IMR-90 (cell line): ENCODE results near the gene CNTN5. TPM values are rescaled to one million over a fixed set of nuclear protein-coding genes. Genes with fewer than 3 reads are reported as not detected.

ENCODE experiments used
- ATAC-seq: fragments of 200-7000 bp; cut with Tn5 transposase; 2 replicates; pipeline ENCODE4 v1.9.1; 2020; ENCODE audit warnings: low read depth, mild to moderate bottlenecking, moderate library complexity
- BruUV-seq: library from RNA; stranded (reverse); fragments of 400-500 nt; replicated peaks from 2 replicates; lab custom pipeline; 2021; lab: Mats Ljungman, UMichigan
- CTCF ChIA-PET: fragments of 300-600 bp; formaldehyde crosslinking; extraction: SDS; loops from one replicate; lab custom pipeline; 2021; ENCODE audit warnings: antibody characterized with exemption; lab: Yijun Ruan, JAX
- POLR2A ChIA-PET: fragments of 300-600 bp; sonication (Branson Sonifier 250); formaldehyde crosslinking; loops from one replicate; lab custom pipeline; 2022; ENCODE audit warnings: antibody characterized with exemption; ENCODE audit not compliant: unreplicated experiment; lab: Charles Lee
- DNase-seq: peaks from one replicate; pipeline ENCODE4 v3.0.0; 2013
- H2AFZ ChIP-seq: replicated peaks from 2 replicates; pipeline ENCODE3; 2013; ENCODE audit warnings: low read length, mild to moderate bottlenecking; ENCODE audit not compliant: poor library complexity
- H2AK5ac ChIP-seq: 2 replicates; pipeline ENCODE4 v1.6.1; 2013; ENCODE audit warnings: low read depth, low read length, inconsistent platforms
- H2AK9ac ChIP-seq: replicated peaks from 2 replicates; pipeline ENCODE3; 2013; ENCODE audit warnings: mild to moderate bottlenecking, low read depth, low read length, moderate library complexity; ENCODE audit not compliant: poor library complexity
- H2BK120ac ChIP-seq: 2 replicates; pipeline ENCODE4 v1.6.1; 2013; ENCODE audit warnings: low read depth, low read length, inconsistent platforms
- H2BK15ac ChIP-seq: 3 replicates; pipeline ENCODE4 v1.6.1; 2013; ENCODE audit warnings: low read depth, low read length, inconsistent platforms
- H2BK20ac ChIP-seq: 2 replicates; pipeline ENCODE4 v1.6.1; 2013; ENCODE audit warnings: low read depth, mild to moderate bottlenecking, inconsistent platforms, low read length, moderate library complexity
- H2BK5ac ChIP-seq: 2 replicates; pipeline ENCODE4 v1.6.1; 2013; ENCODE audit warnings: mild to moderate bottlenecking, low read depth, low read length, inconsistent platforms; ENCODE audit not compliant: poor library complexity, severe bottlenecking
- H3K14ac ChIP-seq: replicated peaks from 2 replicates; pipeline ENCODE4 v1.6.1; 2013; ENCODE audit warnings: low read depth, low read length, inconsistent platforms
- H3K18ac ChIP-seq: 2 replicates; pipeline ENCODE4 v1.6.1; 2013; ENCODE audit warnings: low read depth, low read length, control low read depth
- H3K23ac ChIP-seq: 2 replicates; pipeline ENCODE4 v1.6.1; 2013; ENCODE audit warnings: low read depth, low read length, inconsistent platforms
- H3K27ac ChIP-seq: 2 replicates; pipeline ENCODE4 v1.5.1; 2013; ENCODE audit warnings: mild to moderate bottlenecking, control low read depth, low read length; ENCODE audit not compliant: insufficient read depth
- H3K27me3 ChIP-seq: 2 replicates; pipeline ENCODE4 v1.6.1; 2013; ENCODE audit warnings: low read length; ENCODE audit not compliant: control insufficient read depth, insufficient read depth
- H3K36me3 ChIP-seq: 2 replicates; pipeline ENCODE4 v1.6.1; 2013; ENCODE audit warnings: low read length, mixed read lengths; ENCODE audit not compliant: control insufficient read depth, insufficient read depth
- H3K4ac ChIP-seq: 2 replicates; pipeline ENCODE4 v1.6.1; 2013; ENCODE audit warnings: low read depth, low read length, inconsistent platforms
- H3K4me1 ChIP-seq: 2 replicates; pipeline ENCODE4 v1.6.1; 2013; ENCODE audit warnings: low read length, mixed read lengths; ENCODE audit not compliant: control insufficient read depth, insufficient read depth
- H3K4me2 ChIP-seq: 2 replicates; pipeline ENCODE4 v1.6.1; 2013; ENCODE audit warnings: low read depth, mild to moderate bottlenecking, control low read depth, low read length, moderate library complexity
- H3K4me3 ChIP-seq: 2 replicates; pipeline ENCODE4 v1.5.1; 2013; ENCODE audit warnings: low read depth, mild to moderate bottlenecking, control low read depth, low read length, moderate library complexity; ENCODE audit not compliant: insufficient read depth
- H3K56ac ChIP-seq: 2 replicates; pipeline ENCODE4 v1.6.1; 2013; ENCODE audit warnings: low read length, inconsistent platforms; ENCODE audit not compliant: insufficient read depth; ENCODE audit errors: extremely low read depth
- H3K79me1 ChIP-seq, 2 experiments: 2 replicates each; pipeline ENCODE4 v1.6.1; 2013; ENCODE audit warnings: low read length in 2 of 2, inconsistent platforms in 1 of 2, low read depth in 1 of 2
- H3K9ac ChIP-seq: 2 replicates; pipeline ENCODE4 v1.6.1; 2013; ENCODE audit warnings: low read depth, low read length, control low read depth
- H3K9me1 ChIP-seq: 2 replicates; pipeline ENCODE4 v1.6.1; 2013; ENCODE audit warnings: low read length, inconsistent platforms; ENCODE audit not compliant: insufficient read depth
- H3K9me3 ChIP-seq: 2 replicates; pipeline ENCODE4 v1.6.1; 2013; ENCODE audit warnings: low read length; ENCODE audit not compliant: control insufficient read depth, insufficient read depth
- H4K20me1 ChIP-seq: 2 replicates; pipeline ENCODE4 v1.6.1; 2013; ENCODE audit warnings: low read length, inconsistent platforms; ENCODE audit not compliant: insufficient read depth
- H4K5ac ChIP-seq: 2 replicates; pipeline ENCODE4 v1.6.1; 2013; ENCODE audit warnings: mild to moderate bottlenecking, low read depth, low read length, control low read depth
- H4K8ac ChIP-seq, 2 experiments: 2 replicates each; pipeline ENCODE4 v1.6.1; 2013; ENCODE audit warnings: low read depth in 2 of 2, low read length in 2 of 2, control low read depth in 1 of 2, inconsistent platforms in 1 of 2
- H4K91ac ChIP-seq: 2 replicates; pipeline ENCODE4 v1.6.1; 2013; ENCODE audit warnings: low read depth, low read length, inconsistent platforms; ENCODE audit not compliant: insufficient read depth
- BHLHE40 ChIP-seq: fragments of 150-350 bp; IDR thresholded peaks from 2 replicates; pipeline ENCODE4 v1.6.1; 2016; ENCODE audit warnings: mild to moderate bottlenecking, low read depth, low read length
- CEBPB ChIP-seq: IDR thresholded peaks from 2 replicates; pipeline ENCODE4 v1.6.1; 2012; ENCODE audit warnings: low read depth, low read length, improper control_type of control experiment
- CHD1 ChIP-seq: IDR thresholded peaks from 2 replicates; pipeline ENCODE4 v1.6.1; 2012; ENCODE audit warnings: low read depth, low read length, improper control_type of control experiment
- CTCF ChIP-seq: conservative IDR thresholded peaks from 2 replicates; pipeline ENCODE4 v1.5.1; 2012; ENCODE audit warnings: mild to moderate bottlenecking, low read depth, low read length, improper control_type of control experiment
- ELK1 ChIP-seq: fragments of 150-350 bp; IDR thresholded peaks from 2 replicates; pipeline ENCODE4 v1.6.1; 2016; ENCODE audit warnings: low read depth, mild to moderate bottlenecking, low read length, moderate library complexity, borderline replicate concordance
- FOS ChIP-seq: fragments of 150-350 bp; IDR thresholded peaks from 2 replicates; pipeline ENCODE4 v1.6.1; 2016; ENCODE audit warnings: low read depth, low read length
- MAFK ChIP-seq: IDR thresholded peaks from 2 replicates; pipeline ENCODE4 v1.6.1; 2012; ENCODE audit warnings: low read depth, low read length, improper control_type of control experiment
- MAZ ChIP-seq: IDR thresholded peaks from 2 replicates; pipeline ENCODE4 v1.6.1; 2012; ENCODE audit warnings: low read depth, mild to moderate bottlenecking, low read length, improper control_type of control experiment, moderate library complexity, borderline replicate concordance
- MXI1 ChIP-seq: IDR thresholded peaks from 2 replicates; pipeline ENCODE4 v1.6.1; 2012; ENCODE audit warnings: low read depth, mild to moderate bottlenecking, low read length, moderate library complexity, borderline replicate concordance
- NFE2L2 ChIP-seq: fragments of 150-350 bp; IDR thresholded peaks from 2 replicates; pipeline ENCODE4 v1.6.1; 2016; ENCODE audit warnings: low read depth, mild to moderate bottlenecking, low read length
- POLR2A ChIP-seq: IDR thresholded peaks from 2 replicates; pipeline ENCODE4 v1.6.1; 2012; ENCODE audit warnings: mild to moderate bottlenecking, low read depth, low read length
- RAD21 ChIP-seq: IDR thresholded peaks from 2 replicates; pipeline ENCODE4 v1.6.1; 2012; ENCODE audit warnings: low read length, improper control_type of control experiment
- RCOR1 ChIP-seq: IDR thresholded peaks from 2 replicates; pipeline ENCODE4 v1.6.1; 2012; ENCODE audit warnings: mild to moderate bottlenecking, low read length, improper control_type of control experiment; ENCODE audit not compliant: insufficient replicate concordance
- RFX5 ChIP-seq: IDR thresholded peaks from 2 replicates; pipeline ENCODE4 v1.8.0; 2012; ENCODE audit warnings: low read depth, mild to moderate bottlenecking, low read length, moderate library complexity
- SMC3 ChIP-seq: fragments of 150-350 bp; IDR thresholded peaks from 2 replicates; pipeline ENCODE4 v1.6.1; 2016; ENCODE audit warnings: low read depth, mild to moderate bottlenecking, antibody characterized with exemption, low read length, moderate library complexity
- WGBS, 2 experiments: methylation state at CpG; one replicate each; pipeline versions ENCODE4 v1.1.5 to v1.1.7; 2013; ENCODE audit warnings: missing lambda C conversion rate in 2 of 2; ENCODE audit not compliant: insufficient read length in 1 of 2; ENCODE audit errors: extremely low coverage in 2 of 2; 5-methylcytosine and 5-hydroxymethylcytosine counted together
- dilution Hi-C: fragments of 300-500 bp; cut with HindIII; formaldehyde crosslinking; loops from one replicate; pipeline ENCODE4 v1.14.3; 2018; ENCODE audit warnings: low sequenced_read_pairs; ENCODE audit not compliant: unreplicated experiment
- in situ Hi-C: fragments of 300-500 bp; cut with MboI; formaldehyde crosslinking; loops from 3 replicates; pipeline ENCODE4 v1.14.3; 2019; ENCODE audit warnings: low sequenced_read_pairs, inconsistent platforms, mixed read lengths
- intact Hi-C: fragments of 100-400 bp; cut with micrococcal nuclease; formaldehyde crosslinking; loops from 2 replicates; pipeline ENCODE4 v1.10.0; 2022
- polyA plus RNA-seq, 3 experiments: library from polyadenylated mRNA; depleted of rRNA; stranded (reverse); fragments of >200 nt; gene quantifications; 2 replicates each; pipeline ENCODE4 v1.2.3, GENCODE V29; 2012; ENCODE audit warnings: low replicate concordance in 1 of 3
- total RNA-seq: library from RNA; depleted of rRNA; stranded (reverse); fragments of >200 nt; gene quantifications from 2 replicates; pipeline ENCODE4 v1.2.3, GENCODE V29; 2012
- TF ChIP-seq, protein P1 (sequence below): fragments of 150-350 bp; IDR thresholded peaks from 2 replicates; pipeline ENCODE4 v1.6.1; 2017; ENCODE audit warnings: mild to moderate bottlenecking, antibody characterized with exemption, low read length, low read depth

CNTN5 gene
- total and polyA plus RNA-seq, 2 of the 4 experiments (the other 2 are of a cell fraction), result not detected

GRCh38 chr11:99391245-99391644 lies 370.5 kb downstream of the CNTN5 start:
- dilution Hi-C loops, result no loop called here
- Histone ChIP-seq H3K9ac (no peak overlapping the region), H3K4ac (no peak overlapping the region), H4K8ac (no peak overlapping the region), H2AK9ac (no peak overlapping the region), H3K18ac (no peak overlapping the region), H2BK20ac (no peak overlapping the region), H3K9me1 (no peaks in the 10 kb centered on the region), H3K27me3 (no peaks in the 10 kb centered on the region), H3K14ac (no peak overlapping the region), H3K9me3 (no peaks in the 10 kb centered on the region), H3K4me3 (no peak overlapping the region), H3K56ac (no peak overlapping the region), H2BK120ac (no peak overlapping the region), H4K5ac (no peak overlapping the region), H2AK5ac (no peak overlapping the region), H2BK5ac (no peak overlapping the region), H3K27ac (no peak overlapping the region), H2BK15ac (no peak overlapping the region), H3K4me1 (no peaks in the 10 kb centered on the region), H4K20me1 (no peaks in the 10 kb centered on the region), H3K23ac (no peak overlapping the region), H4K91ac (no peak overlapping the region), H2AFZ (no peak overlapping the region), H3K79me1 (no peaks in the 10 kb centered on the region), H3K4me2 (no peak overlapping the region), H3K36me3 (no peaks in the 10 kb centered on the region)
- ATAC-seq (no peak), DNase-seq (no peak)
- POLR2A ChIA-PET, result no interaction called here
- intact Hi-C loops, result no loop called here
- in situ Hi-C loops, result no loop called here
- WGBS, 2 experiments, result no CpG with 5 or more reads among the region's 4 CpGs
- no TSS peak for BruUV-seq
- CTCF ChIA-PET, result no interaction called here
- no peak for TF ChIP-seq FOS
- TF ChIP-seq CTCF, result no peak
- no peak for TF ChIP-seq SMC3
- TF ChIP-seq MAFK, result no peak
- TF ChIP-seq, protein P1, sequence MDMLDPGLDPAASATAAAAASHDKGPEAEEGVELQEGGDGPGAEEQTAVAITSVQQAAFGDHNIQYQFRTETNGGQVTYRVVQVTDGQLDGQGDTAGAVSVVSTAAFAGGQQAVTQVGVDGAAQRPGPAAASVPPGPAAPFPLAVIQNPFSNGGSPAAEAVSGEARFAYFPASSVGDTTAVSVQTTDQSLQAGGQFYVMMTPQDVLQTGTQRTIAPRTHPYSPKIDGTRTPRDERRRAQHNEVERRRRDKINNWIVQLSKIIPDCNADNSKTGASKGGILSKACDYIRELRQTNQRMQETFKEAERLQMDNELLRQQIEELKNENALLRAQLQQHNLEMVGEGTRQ, result no peak
- TF ChIP-seq RCOR1, result no peak
- no peak for TF ChIP-seq MXI1
- no peak for TF ChIP-seq RFX5
- TF ChIP-seq CHD1, result no peak
- no peak for TF ChIP-seq CEBPB
- TF ChIP-seq BHLHE40, result no peak
- TF ChIP-seq POLR2A, result no peak
- no peak for TF ChIP-seq RAD21
- TF ChIP-seq MAZ, result no peak
- TF ChIP-seq NFE2L2, result no peak
- no peak for TF ChIP-seq ELK1
